K562 (cell line): ENCODE measurements around the gene STARD8. TPM values are rescaled to one million over a fixed set of nuclear protein-coding genes. Genes with fewer than 3 reads are reported as not detected.

ENCODE experiments used
- ATAC-seq: fragments of 200-7000 bp; cut with Tn5 transposase; 3 replicates; pipeline ENCODE4 v1.9.1; 2020; ENCODE audit warnings: moderate library complexity
- BruUV-seq: library from RNA; stranded (reverse); fragments of 400-500 nt; replicated peaks from 2 replicates; lab custom pipeline; 2021; lab: Mats Ljungman, UMichigan
- CTCF ChIA-PET: fragments of 300-600 bp; formaldehyde crosslinking; extraction: SDS; loops from one replicate; lab custom pipeline; 2021; ENCODE audit warnings: low intra/inter-chr PET ratio; lab: Yijun Ruan, JAX
- POLR2A ChIA-PET: fragments of 300-600, 350-650 bp; sonication (Branson Sonifier 250); formaldehyde crosslinking; extraction: SDS; loops from one replicate; lab custom pipeline; 2021; ENCODE audit warnings: antibody characterized with exemption, inconsistent platforms; lab: Yijun Ruan, JAX
- DNase-seq, 4 experiments: peaks; one replicate each; pipeline versions ENCODE4 v3.0.0 to v3.0.0-alpha.2; 2011 to 2018; ENCODE audit warnings: low spot score in 3 of 4, mixed read lengths in 3 of 4; ENCODE audit errors: extremely low read depth in 1 of 4
- FAIRE-seq: peaks from 2 replicates; lab custom pipeline; 2011; peaks lifted over from hg19 to GRCh38; lab: Jason Lieb, UNC
- H2AFZ ChIP-seq: 2 replicates; pipeline ENCODE4 v1.6.0; 2011; ENCODE audit warnings: low read depth, low read length, control low read depth, inconsistent platforms
- H3K27ac ChIP-seq: fragments of 200-600 bp; 3 replicates; pipeline ENCODE4 v1.8.0; 2011; ENCODE audit warnings: low read depth, mild to moderate bottlenecking, control low read depth, inconsistent platforms, low read length, moderate library complexity, mixed read lengths; ENCODE audit errors: extremely low read depth
- H3K27me3 ChIP-seq, 2 experiments: fragments of 300-600 bp in 1 of 2; 2 replicates in 1 of 2; 3 replicates in 1 of 2; pipeline versions ENCODE4 v1.6.0 to v1.8.0; 2011; ENCODE audit warnings: inconsistent platforms in 2 of 2, low read length in 2 of 2, mild to moderate bottlenecking in 1 of 2, mixed read lengths in 1 of 2, moderate library complexity in 1 of 2; ENCODE audit not compliant: control insufficient read depth in 2 of 2, insufficient read depth in 2 of 2
- H3K36me3 ChIP-seq: fragments of 300-600 bp; 3 replicates; pipeline ENCODE4 v1.8.0; 2011; ENCODE audit warnings: mild to moderate bottlenecking, low read length, inconsistent platforms; ENCODE audit not compliant: control insufficient read depth, insufficient read depth
- H3K4me1 ChIP-seq, 2 experiments: fragments of 200-600 bp in 1 of 2; replicated peaks in 1 of 2; 2 replicates in 1 of 2; 3 replicates in 1 of 2; pipeline versions ENCODE4 v1.5.1 to v1.8.0; 2011; ENCODE audit warnings: inconsistent platforms in 2 of 2, low read length in 2 of 2, mild to moderate bottlenecking in 1 of 2, mixed read lengths in 1 of 2, moderate library complexity in 1 of 2; ENCODE audit not compliant: control insufficient read depth in 2 of 2, insufficient read depth in 2 of 2
- H3K4me2 ChIP-seq: 2 replicates; pipeline ENCODE4 v1.6.1; 2011; ENCODE audit warnings: low read length, control low read depth, inconsistent platforms, mixed read lengths; ENCODE audit not compliant: insufficient read depth
- H3K4me3 ChIP-seq: fragments of 200-600 bp; sonication (generic), shearing (Covaris generic); 2 replicates; pipeline ENCODE4 v1.5.1; 2016; ENCODE audit warnings: control low read depth, inconsistent platforms
- H3K79me2 ChIP-seq: fragments of 200-600 bp; 3 replicates; pipeline ENCODE4 v1.8.0; 2011; ENCODE audit warnings: low read length, inconsistent platforms; ENCODE audit not compliant: control insufficient read depth, insufficient read depth
- H3K9ac ChIP-seq, 2 experiments: 2 replicates each; pipeline versions ENCODE4 v1.6.0 to v1.6.1; 2011; ENCODE audit warnings: low read depth in 2 of 2, low read length in 2 of 2, control low read depth in 1 of 2, inconsistent platforms in 1 of 2, mild to moderate bottlenecking in 1 of 2, mixed read lengths in 1 of 2; ENCODE audit not compliant: insufficient read depth in 1 of 2
- H3K9me1 ChIP-seq: one replicate; pipeline ENCODE4 v1.6.0; 2011; ENCODE audit warnings: inconsistent platforms, mild to moderate bottlenecking, low read length, moderate library complexity; ENCODE audit not compliant: control insufficient read depth, insufficient read depth
- H3K9me3 ChIP-seq: replicated peaks from 2 replicates; pipeline ENCODE4 v1.5.1; 2011; ENCODE audit warnings: low read depth, low read length, inconsistent platforms; ENCODE audit not compliant: control insufficient read depth, insufficient read depth
- H4K20me1 ChIP-seq: replicated peaks from 2 replicates; pipeline ENCODE4 v1.6.1; 2011; ENCODE audit warnings: low read length, inconsistent platforms, mixed read lengths; ENCODE audit not compliant: control insufficient read depth, insufficient read depth
- ARHGAP35 ChIP-seq: fragments of 450-650 bp; IDR thresholded peaks from 2 replicates; pipeline ENCODE4 v1.6.1; 2018; ENCODE audit not compliant: partially characterized antibody
- BCLAF1 ChIP-seq, 2 experiments: fragments of 450-650 bp in 1 of 2; IDR thresholded peaks; 2 replicates each; pipeline ENCODE4 v1.6.1; 2011 to 2017; ENCODE audit warnings: low read depth in 2 of 2, antibody characterized with exemption in 1 of 2, borderline replicate concordance in 1 of 2, low read length in 1 of 2, mild to moderate bottlenecking in 1 of 2, mixed read lengths in 1 of 2; ENCODE audit not compliant: control insufficient read depth in 1 of 2
- KHSRP ChIP-seq: fragments of 450-650 bp; IDR thresholded peaks from 2 replicates; pipeline ENCODE4 v1.6.1; 2017
- PTRF ChIP-seq: fragments of 450-650 bp; IDR thresholded peaks from 2 replicates; pipeline ENCODE4 v1.6.1; 2016; ENCODE audit warnings: mild to moderate bottlenecking, missing genetic modification characterization, missing compliant biosample characterization
- ZNF217 ChIP-seq: sonication (generic); formaldehyde crosslinking; IDR thresholded peaks from 2 replicates; pipeline ENCODE4 v1.8.0; 2022; ENCODE audit warnings: mild to moderate bottlenecking, missing genetic modification reagents
- ZNF75A ChIP-seq: fragments of 450-650 bp; formaldehyde crosslinking; IDR thresholded peaks from 2 replicates; pipeline ENCODE4 v1.4.0; 2020; ENCODE audit warnings: mild to moderate bottlenecking
- WGBS: fragments of 100-300 bp; shearing (Covaris generic); methylation state at CpG from one replicate; pipeline ENCODE4 v1.1.6; 2016; ENCODE audit warnings: low coverage, mixed read lengths; ENCODE audit not compliant: insufficient coverage; ENCODE audit errors: missing lambda C conversion rate; 5-methylcytosine and 5-hydroxymethylcytosine counted together
- in situ Hi-C: fragments of 300-500 bp; cut with MboI; formaldehyde crosslinking; loops from 4 replicates; pipeline ENCODE4 v1.15.0; 2018; ENCODE audit warnings: inconsistent platforms, mixed read lengths
- intact Hi-C: fragments of 100-400 bp; cut with micrococcal nuclease; formaldehyde crosslinking; loops from 2 replicates; pipeline ENCODE4 v1.14.2; 2022
- polyA plus RNA-seq, 8 experiments: library from polyadenylated mRNA; depleted of rRNA in 4 of 8; stranded (reverse) in 5 of 8; unstranded in 3 of 8; fragments of >200 nt; fragmentation: Nextera tagmentation in 2 of 8; fragmentation: Illumina TruSeq in 1 of 8; extraction: Ambion mirVana in 2 of 8; extraction: Trizol in 1 of 8; gene quantifications; 2 replicates each; pipeline versions ENCODE4 v1.2.1 to v1.2.3, GENCODE V29; 2011 to 2014; ENCODE audit warnings: inconsistent platforms in 1 of 8, missing spikeins in 1 of 8
- total RNA-seq, 7 experiments: library from RNA; depleted of rRNA in 6 of 7; stranded (reverse); fragments of >200 nt in 6 of 7; fragmentation: Illumina TruSeq in 2 of 7; extraction: Trizol in 2 of 7; gene quantifications; 2 replicates each; pipeline versions ENCODE4 v1.2.1 to v1.2.3, GENCODE V29; 2011 to 2021; ENCODE audit warnings: low replicate concordance in 1 of 7
- TF ChIP-seq, protein P1 (sequence below): sonication (generic); formaldehyde crosslinking; IDR thresholded peaks from 2 replicates; pipeline ENCODE4 v1.8.0; 2022; ENCODE audit warnings: mild to moderate bottlenecking, low read depth, missing genetic modification reagents

STARD8 gene
- total and polyA plus RNA-seq, 9 of the 15 experiments (the other 6 are each of a cell fraction or from before 2014, with no cell fraction given) = 1.6 to 35.0 (median 15.9) TPM

DNA sequence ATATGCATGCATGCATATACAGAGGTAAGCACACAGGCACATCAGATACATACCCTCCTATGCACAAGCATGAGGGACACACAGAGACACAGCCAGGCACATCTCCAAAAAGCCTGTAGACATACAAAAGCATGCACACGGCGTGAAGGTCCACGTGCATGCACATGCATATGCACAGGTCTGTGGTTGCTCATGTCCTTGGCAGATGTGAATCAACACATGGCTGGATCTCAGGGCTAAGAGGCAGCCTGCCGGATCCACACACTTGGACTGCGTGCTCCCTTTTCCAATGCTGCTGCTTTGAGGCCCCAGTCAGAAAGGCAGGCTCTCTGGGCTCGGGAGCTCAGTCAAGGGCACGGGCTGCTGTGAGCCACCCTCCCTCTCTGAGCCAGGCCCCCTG lies 3.6 kb downstream of the STARD8 start:
- no peak for DNase-seq
- no peaks in the 10 kb centered on the region for H4K20me1 ChIP-seq
- ChIA-PET CTCF (no interaction called here), POLR2A (no interaction called here)
- H3K9me1 ChIP-seq = no peaks in the 10 kb centered on the region
- H3K27me3 ChIP-seq = no peaks in the 10 kb centered on the region
- BruUV-seq = no TSS peak
- peaks cover 3% of the 10 kb centered on the region; the same call in 1 of the 3 replicates for H3K79me2 ChIP-seq
- H3K9ac ChIP-seq = 0 out of 4 replicates have a peak overlapping the region, but pooled peaks of 1 of the 2 experiments have one; percentile 3
- no peak overlapping the region for H3K27ac ChIP-seq
- no peak overlapping the region for H3K4me2 ChIP-seq
- in situ Hi-C loops = no loop called here
- H2AFZ ChIP-seq = no peak overlapping the region
- no peak; the same call in 2 of the 3 replicates for ATAC-seq
- FAIRE-seq = no peak
- no peaks in the 10 kb centered on the region for H3K9me3 ChIP-seq
- no peaks in the 10 kb centered on the region for H3K36me3 ChIP-seq
- WGBS = 36% methylated on average over 7 of the region's 7 CpGs
- intact Hi-C loops = no loop called here
- peaks cover 0 to 7% of the 10 kb centered on the region in 2 experiments; a peak in 4 of 5 replicates for H3K4me1 ChIP-seq
- TF ChIP-seq ARHGAP35 = no peak
- TF ChIP-seq ZNF217 = no peak
- TF ChIP-seq BCLAF1 (IDR thresholded peaks at IDR 0.05; ENCODE audit: borderline replicate concordance in 1 of 2, control insufficient read depth in 1 of 2, low read depth in 2 of 2, low read length in 1 of 2) = no peak
- TF ChIP-seq PTRF (tag) = no peak
- TF ChIP-seq, protein P1, sequence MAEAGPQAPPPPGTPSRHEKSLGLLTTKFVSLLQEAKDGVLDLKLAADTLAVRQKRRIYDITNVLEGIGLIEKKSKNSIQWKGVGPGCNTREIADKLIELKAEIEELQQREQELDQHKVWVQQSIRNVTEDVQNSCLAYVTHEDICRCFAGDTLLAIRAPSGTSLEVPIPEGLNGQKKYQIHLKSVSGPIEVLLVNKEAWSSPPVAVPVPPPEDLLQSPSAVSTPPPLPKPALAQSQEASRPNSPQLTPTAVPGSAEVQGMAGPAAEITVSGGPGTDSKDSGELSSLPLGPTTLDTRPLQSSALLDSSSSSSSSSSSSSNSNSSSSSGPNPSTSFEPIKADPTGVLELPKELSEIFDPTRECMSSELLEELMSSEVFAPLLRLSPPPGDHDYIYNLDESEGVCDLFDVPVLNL (CRISPR knock-in tag) = no peak
- no peak for TF ChIP-seq ZNF75A (CRISPR knock-in tag)
- no peak for TF ChIP-seq KHSRP
- H3K4me3 ChIP-seq = no peak overlapping the region
